ENCODE results near the gene SPATA32. TPM values are rescaled to one million over a fixed set of nuclear protein-coding genes. Genes with fewer than 3 reads are reported as not detected.

SPATA32 gene
- total RNA-seq, 4 donors from 2014 or later = not detected

DNA sequence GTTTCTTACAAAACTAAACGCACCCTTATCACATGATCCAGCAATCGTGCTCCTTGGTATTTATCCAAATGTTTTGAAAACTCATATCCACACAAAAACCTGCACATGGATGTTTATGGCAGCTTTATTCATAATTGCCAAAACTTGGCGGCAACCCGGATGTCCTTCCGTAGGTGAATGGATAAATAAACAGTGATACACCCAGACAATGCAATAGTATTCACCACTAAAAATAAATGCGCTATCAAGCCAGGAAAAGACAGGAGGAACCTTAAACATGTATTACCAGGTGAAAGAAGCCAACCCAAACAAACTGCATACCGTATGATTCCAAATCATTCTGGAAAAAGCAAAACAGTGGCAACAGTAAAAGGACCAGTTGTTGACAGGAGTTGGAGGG, 10.0 kb downstream of the SPATA32 start:
- intact Hi-C loops (cut with DNase I) = no loop called here
- Histone ChIP-seq H3K4me3 (replicated peaks in 1 of 3) (no peak overlapping the region), H3K9me3 (no peaks in the 10 kb centered on the region), H3K27me3 (no peaks in the 10 kb centered on the region), H3K27ac (no peak overlapping the region), H3K36me3 (no peaks in the 10 kb centered on the region), H3K4me1 (peaks cover 11 to 13% of the 10 kb centered on the region in 2 donors)
- 67 to 79% methylated on average over 7 of the region's 7 CpGs for WGBS, 2 donors
- TF ChIP-seq, protein P1, sequence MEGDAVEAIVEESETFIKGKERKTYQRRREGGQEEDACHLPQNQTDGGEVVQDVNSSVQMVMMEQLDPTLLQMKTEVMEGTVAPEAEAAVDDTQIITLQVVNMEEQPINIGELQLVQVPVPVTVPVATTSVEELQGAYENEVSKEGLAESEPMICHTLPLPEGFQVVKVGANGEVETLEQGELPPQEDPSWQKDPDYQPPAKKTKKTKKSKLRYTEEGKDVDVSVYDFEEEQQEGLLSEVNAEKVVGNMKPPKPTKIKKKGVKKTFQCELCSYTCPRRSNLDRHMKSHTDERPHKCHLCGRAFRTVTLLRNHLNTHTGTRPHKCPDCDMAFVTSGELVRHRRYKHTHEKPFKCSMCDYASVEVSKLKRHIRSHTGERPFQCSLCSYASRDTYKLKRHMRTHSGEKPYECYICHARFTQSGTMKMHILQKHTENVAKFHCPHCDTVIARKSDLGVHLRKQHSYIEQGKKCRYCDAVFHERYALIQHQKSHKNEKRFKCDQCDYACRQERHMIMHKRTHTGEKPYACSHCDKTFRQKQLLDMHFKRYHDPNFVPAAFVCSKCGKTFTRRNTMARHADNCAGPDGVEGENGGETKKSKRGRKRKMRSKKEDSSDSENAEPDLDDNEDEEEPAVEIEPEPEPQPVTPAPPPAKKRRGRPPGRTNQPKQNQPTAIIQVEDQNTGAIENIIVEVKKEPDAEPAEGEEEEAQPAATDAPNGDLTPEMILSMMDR (IDR thresholded peaks at IDR 0.05) = no peak
- no peak for TF ChIP-seq POLR2A (IDR thresholded peaks at IDR 0.05)
- no peak for DNase-seq

DNA sequence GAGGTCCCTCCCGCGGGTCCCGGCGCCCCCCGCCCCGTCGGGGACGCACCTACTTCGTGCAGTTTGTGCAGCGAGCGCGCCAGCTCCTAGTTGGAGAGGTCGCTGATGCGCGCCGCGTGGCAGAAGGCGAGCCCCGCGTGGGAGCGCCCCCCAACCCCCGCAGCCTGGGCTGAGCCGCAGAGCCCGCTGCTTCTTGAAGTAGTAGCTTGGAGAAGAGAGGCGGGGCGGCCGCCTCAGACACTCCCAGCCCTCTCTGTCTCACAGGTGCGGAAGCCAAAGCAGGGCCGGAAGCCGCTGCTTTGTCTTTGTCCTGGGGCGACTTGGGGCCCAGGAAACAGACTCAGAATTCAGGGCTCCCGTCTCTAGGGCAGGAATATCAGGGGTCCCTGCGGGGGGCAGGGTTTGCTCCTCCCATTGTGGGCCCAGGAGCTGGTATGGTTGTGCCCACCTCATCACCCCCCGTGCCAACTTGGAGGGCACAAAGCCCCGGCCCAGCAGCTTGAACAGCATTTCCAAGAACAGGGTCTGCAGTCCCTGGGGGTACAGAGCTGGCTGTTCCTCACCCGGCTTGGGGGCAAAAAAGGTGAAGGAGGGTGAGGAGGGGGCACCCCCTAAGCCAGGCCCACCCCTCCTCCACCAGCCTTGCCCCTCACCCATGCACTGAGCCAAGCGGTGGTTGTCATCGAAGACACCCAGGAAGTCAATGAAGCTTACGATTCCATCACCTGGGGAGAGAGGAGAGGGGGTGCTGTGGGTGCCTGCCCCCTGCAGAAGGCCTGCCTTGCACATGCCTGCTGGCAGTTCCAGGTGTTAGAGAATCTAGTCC, 13.5 kb downstream of the SPATA32 start:
- TF ChIP-seq, protein P1 (IDR thresholded peaks at IDR 0.05) = no peak
- peak in 1 of 2 donors; percentile 2 for TF ChIP-seq POLR2A (IDR thresholded peaks at IDR 0.05)
- peak; percentile 75 to 80 for DNase-seq
- H3K27ac ChIP-seq = peak overlapping the region; percentile 42 to 72 (median 50)
- no peaks in the 10 kb centered on the region for H3K9me3 ChIP-seq
- WGBS, 2 donors = 14 to 18% methylated on average over 11 to 14 of the region's 39 CpGs
- H3K4me3 ChIP-seq (replicated peaks in 1 of 3) = peak overlapping the region; percentile 18 to 81 (median 51)
- H3K4me1 ChIP-seq = peaks cover 17 to 18% of the 10 kb centered on the region in 2 donors
- H3K27me3 ChIP-seq = no peaks in the 10 kb centered on the region
- no peaks in the 10 kb centered on the region for H3K36me3 ChIP-seq
- intact Hi-C loops (cut with DNase I) = no loop called here

- peak overlapping the region; percentile 50 to 72 (median 55) for H3K27ac ChIP-seq
- TF ChIP-seq POLR2A (IDR thresholded peaks at IDR 0.05) = peak; percentile 17 to 81
- TF ChIP-seq, protein P1 (IDR thresholded peaks at IDR 0.05) = no peak
Measured at GRCh38 chr17:45247429-45248131, 14.3 kb downstream of the SPATA32 start.

GRCh38 chr17:45246861-45247428, 14.9 kb downstream of the SPATA32 start:
- TF ChIP-seq, protein P1 (IDR thresholded peaks at IDR 0.05) = peak in 4 of 6 experiments; percentile 16 to 47 (median 23)
- TF ChIP-seq POLR2A (IDR thresholded peaks at IDR 0.05) = no peak
- H3K4me1 ChIP-seq = peaks cover 18 to 20% of the 10 kb centered on the region in 2 donors
- peak overlapping the region; percentile 43 to 72 (median 55) for H3K27ac ChIP-seq
- peak overlapping the region in 2 of 3 donors; percentile 18 to 51 for H3K4me3 ChIP-seq (replicated peaks in 1 of 3)
- intact Hi-C loops (cut with DNase I) = no loop called here
- H3K36me3 ChIP-seq = no peaks in the 10 kb centered on the region
- H3K27me3 ChIP-seq = no peaks in the 10 kb centered on the region
- WGBS, 2 donors = 0 to 2% methylated on average over 5 to 24 of the region's 33 CpGs
- H3K9me3 ChIP-seq = no peaks in the 10 kb centered on the region
- DNase-seq = peak; percentile 32 to 46

More at GRCh38 chr17:45247429-45248131, 14.3 kb downstream of the SPATA32 start:
- Histone ChIP-seq H3K27me3 (no peaks in the 10 kb centered on the region), H3K36me3 (no peaks in the 10 kb centered on the region), H3K9me3 (no peaks in the 10 kb centered on the region), H3K4me3 (replicated peaks in 1 of 3) (peak overlapping the region; percentile 18 to 81 (median 51)), H3K4me1 (peaks cover 17 to 18% of the 10 kb centered on the region in 2 donors)
- intact Hi-C loops (cut with DNase I) = no loop called here
- DNase-seq = peak; percentile 99
- 2 to 3% methylated on average over 32 to 36 of the region's 61 CpGs for WGBS, 2 donors

Measured in thyroid gland (tissue), 4 donors.